Activated CD4-positive, alpha-beta T cell treated with anti-CD3 and anti-CD28 coated beads, Interleukin-2, amount 50 U/mL, for 16 hours (primary cell): ENCODE results near the gene SAMD5.

Experiments used
- DNase-seq: peaks from one replicate; pipeline ENCODE4 v3.0.0-alpha.2; 2020

The SAMD5 gene

GRCh38 chr6:147569788-147570187 is 61.3 kb downstream of the SAMD5 start:
- no peak for DNase-seq

GRCh38 chr6:147570681-147571080 is 62.2 kb downstream of the SAMD5 start:
- DNase-seq: no peak

- DNase-seq: no peak
Observed at GRCh38 chr6:147577488-147577887, 69.0 kb downstream of the SAMD5 start.

- DNase-seq: no peak
Observed at GRCh38 chr6:147578159-147578558, 69.7 kb downstream of the SAMD5 start.

GRCh38 chr6:147578883-147579282 is 70.4 kb downstream of the SAMD5 start:
- no peak for DNase-seq

- DNase-seq: no peak
Observed at GRCh38 chr6:147579667-147580066, 71.2 kb downstream of the SAMD5 start.

GRCh38 chr6:147582991-147583390 is 74.5 kb downstream of the SAMD5 start:
- DNase-seq: no peak

GRCh38 chr6:147585256-147585655 is 76.8 kb downstream of the SAMD5 start:
- no peak for DNase-seq

GRCh38 chr6:147586044-147586443 is 77.6 kb downstream of the SAMD5 start:
- DNase-seq: no peak

- DNase-seq: no peak
Observed at GRCh38 chr6:147587907-147588306, 79.4 kb downstream of the SAMD5 start.

- DNase-seq: no peak
Observed at GRCh38 chr6:147588469-147588868, 80.0 kb downstream of the SAMD5 start.

- no peak for DNase-seq
Observed at GRCh38 chr6:147589739-147590250, 81.3 kb downstream of the SAMD5 start.

GRCh38 chr6:147595961-147596360 is 87.5 kb downstream of the SAMD5 start:
- no peak for DNase-seq

GRCh38 chr6:147603392-147604081 is 95.0 kb downstream of the SAMD5 start:
- DNase-seq: no peak

- no peak for DNase-seq
Observed at GRCh38 chr6:147604373-147604772, 95.9 kb downstream of the SAMD5 start.

- DNase-seq: no peak
Observed at GRCh38 chr6:147611992-147612391, 103.5 kb downstream of the SAMD5 start.

GRCh38 chr6:147614501-147614900 is 106.0 kb downstream of the SAMD5 start:
- DNase-seq: no peak

GRCh38 chr6:147615659-147616456 is 107.4 kb downstream of the SAMD5 start:
- no peak for DNase-seq

GRCh38 chr6:147617366-147617765 is 108.9 kb downstream of the SAMD5 start:
- no peak for DNase-seq

- DNase-seq: no peak
Observed at GRCh38 chr6:147618457-147618856, 110.0 kb downstream of the SAMD5 start.

- DNase-seq: no peak
Observed at GRCh38 chr6:147618927-147619326, 110.4 kb downstream of the SAMD5 start.
